ENCODE data around the gene LRRC8A. TPM values are rescaled to one million over a fixed set of nuclear protein-coding genes. Genes with fewer than 3 reads are reported as not detected.

LRRC8A gene
- polyA plus RNA-seq, 1 donor from 2014 or later = 11.6 TPM

GRCh38 chr9:128928624-128929023 is 46.7 kb downstream of the LRRC8A start:
- no peak overlapping the region for H3K4me2 ChIP-seq (ENCODE audit: low read length)
- TF ChIP-seq RAD21 (conservative IDR thresholded peaks at IDR 0.05) (no peak), EZH2 (IDR thresholded peaks at IDR 0.05; ENCODE audit: borderline replicate concordance, insufficient read depth, low read length, poor library complexity, severe bottlenecking) (no peak), EP300 (conservative IDR thresholded peaks at IDR 0.05; ENCODE audit: poor library complexity, severe bottlenecking) (no peak), MXI1 (conservative IDR thresholded peaks at IDR 0.05; ENCODE audit: poor library complexity, severe bottlenecking) (no peak), SMC3 (conservative IDR thresholded peaks at IDR 0.05; ENCODE audit: poor library complexity) (no peak), REST (IDR thresholded peaks at IDR 0.05; ENCODE audit: borderline replicate concordance) (no peak), TAF1 (IDR thresholded peaks at IDR 0.05; ENCODE audit: low read depth) (no peak), POLR2AphosphoS5 (IDR thresholded peaks at IDR 0.05) (no peak), CTCF (IDR thresholded peaks at IDR 0.05; ENCODE audit: poor library complexity, severe bottlenecking) (no peak)
- no peaks in the 10 kb centered on the region for H3K79me2 ChIP-seq (replicated peaks; ENCODE audit: insufficient read depth, low read length)
- H3K9me3 ChIP-seq (ENCODE audit: low read length) = no peaks in the 10 kb centered on the region
- no peaks in the 10 kb centered on the region for H3K27me3 ChIP-seq (ENCODE audit: insufficient read depth, low read depth, low read length)
- H3K36me3 ChIP-seq (ENCODE audit: insufficient read depth, low read length) = no peaks in the 10 kb centered on the region
- no peak overlapping the region for H3K9ac ChIP-seq (ENCODE audit: low read length)
- H3F3A ChIP-seq (ENCODE audit: insufficient read depth, low read length, poor library complexity, severe bottlenecking) = no peaks in the 10 kb centered on the region
- H4K20me1 ChIP-seq (ENCODE audit: insufficient read depth) = no peaks in the 10 kb centered on the region
- no peaks in the 10 kb centered on the region for H3K9me2 ChIP-seq (ENCODE audit: insufficient read depth, low read length)
- no peak overlapping the region for H3K27ac ChIP-seq (ENCODE audit: low read length)
- no peak overlapping the region for H2AFZ ChIP-seq (ENCODE audit: low read depth, low read length)
- no peak overlapping the region for H3K4me3 ChIP-seq (ENCODE audit: low read length)

GRCh38 chr9:128929560-128929959 is 47.6 kb downstream of the LRRC8A start:
- no peak for TF ChIP-seq RAD21 (conservative IDR thresholded peaks at IDR 0.05)
- TF ChIP-seq SMC3 (conservative IDR thresholded peaks at IDR 0.05; ENCODE audit: poor library complexity) = no peak
- TF ChIP-seq CTCF (IDR thresholded peaks at IDR 0.05; ENCODE audit: poor library complexity, severe bottlenecking) = no peak
- no peak for TF ChIP-seq POLR2AphosphoS5 (IDR thresholded peaks at IDR 0.05)
- no peak for TF ChIP-seq TAF1 (IDR thresholded peaks at IDR 0.05; ENCODE audit: low read depth)
- TF ChIP-seq EZH2 (IDR thresholded peaks at IDR 0.05; ENCODE audit: borderline replicate concordance, insufficient read depth, low read length, poor library complexity, severe bottlenecking) = no peak
- no peak for TF ChIP-seq EP300 (conservative IDR thresholded peaks at IDR 0.05; ENCODE audit: poor library complexity, severe bottlenecking)
- no peak for TF ChIP-seq MXI1 (conservative IDR thresholded peaks at IDR 0.05; ENCODE audit: poor library complexity, severe bottlenecking)
- no peak for TF ChIP-seq REST (IDR thresholded peaks at IDR 0.05; ENCODE audit: borderline replicate concordance)
- Histone ChIP-seq H3K4me2 (ENCODE audit: low read length) (no peak overlapping the region), H3K27ac (ENCODE audit: low read length) (no peak overlapping the region), H2AFZ (ENCODE audit: low read depth, low read length) (no peak overlapping the region), H3K9ac (ENCODE audit: low read length) (no peak overlapping the region), H3F3A (ENCODE audit: insufficient read depth, low read length, poor library complexity, severe bottlenecking) (no peaks in the 10 kb centered on the region), H3K36me3 (ENCODE audit: insufficient read depth, low read length) (no peaks in the 10 kb centered on the region), H3K4me3 (ENCODE audit: low read length) (no peak overlapping the region), H3K79me2 (replicated peaks; ENCODE audit: insufficient read depth, low read length) (no peaks in the 10 kb centered on the region), H3K9me2 (ENCODE audit: insufficient read depth, low read length) (no peaks in the 10 kb centered on the region), H3K27me3 (ENCODE audit: insufficient read depth, low read depth, low read length) (no peaks in the 10 kb centered on the region), H3K9me3 (ENCODE audit: low read length) (no peaks in the 10 kb centered on the region), H4K20me1 (ENCODE audit: insufficient read depth) (no peaks in the 10 kb centered on the region)

Measured in neural cell (in vitro differentiated cells).